GM12878 (cell line): ENCODE data around the gene AXL. TPM values are rescaled to one million over a fixed set of nuclear protein-coding genes. Genes with fewer than 3 reads are reported as not detected.
A peak's percentile ranks its signal among the peaks of the same experiment; 100 is the strongest.

ENCODE experiments used
- ATAC-seq: fragments of 200-7000 bp; cut with Tn5 transposase; 3 replicates; pipeline ENCODE4 v1.9.1; 2020; ENCODE audit warnings: mild to moderate bottlenecking, moderate library complexity
- BruUV-seq: library from RNA; stranded (reverse); fragments of 400-500 nt; replicated peaks from 2 replicates; lab custom pipeline; 2021; lab: Mats Ljungman, UMichigan
- CTCF ChIA-PET: fragments of 300-600 bp; sonication (Branson Sonifier 250); formaldehyde crosslinking; extraction: SDS; loops from one replicate; lab custom pipeline; 2021; ENCODE audit warnings: inconsistent platforms; lab: Yijun Ruan, JAX
- POLR2A ChIA-PET: fragments of 350-600 bp; formaldehyde crosslinking; extraction: SDS; loops from one replicate; lab custom pipeline; 2021; ENCODE audit warnings: inconsistent platforms; lab: Charles Lee
- RAD21 ChIA-PET: fragments of 300-600 bp; sonication (Branson Sonifier 250); formaldehyde crosslinking; loops from one replicate; lab custom pipeline; 2023; ENCODE audit warnings: antibody characterized with exemption; ENCODE audit not compliant: unreplicated experiment; lab: Charles Lee
- SMC1A ChIA-PET: fragments of 300-600 bp; sonication (Branson Sonifier 250); formaldehyde crosslinking; loops from one replicate; lab custom pipeline; 2023; ENCODE audit not compliant: unreplicated experiment, uncharacterized antibody; lab: Charles Lee
- DNase-seq: peaks from one replicate; pipeline ENCODE4 v3.0.0-alpha.2; 2011; ENCODE audit warnings: low read depth, low spot score
- FAIRE-seq: peaks from 3 replicates; lab custom pipeline; 2011; peaks lifted over from hg19 to GRCh38; lab: Jason Lieb, UNC
- H2AFZ ChIP-seq: 2 replicates; pipeline ENCODE4 v1.6.0; 2011; ENCODE audit warnings: low read depth, low read length, control low read depth; ENCODE audit not compliant: control insufficient read depth
- H3K27ac ChIP-seq: 2 replicates; pipeline ENCODE4 v1.5.1; 2011; ENCODE audit warnings: control low read depth; ENCODE audit not compliant: control insufficient read depth, insufficient read depth
- H3K27me3 ChIP-seq, 2 experiments: replicated peaks in 1 of 2; 2 replicates each; pipeline versions ENCODE4 v1.6.0 to v1.6.1; 2011; ENCODE audit warnings: low read length in 1 of 2; ENCODE audit not compliant: control insufficient read depth in 2 of 2, insufficient read depth in 2 of 2
- H3K36me3 ChIP-seq, 2 experiments: 2 replicates each; pipeline ENCODE4 v1.5.1; 2011; ENCODE audit warnings: low read length in 1 of 2; ENCODE audit not compliant: control insufficient read depth in 2 of 2, insufficient read depth in 2 of 2
- H3K4me1 ChIP-seq: 2 replicates; pipeline ENCODE4 v1.6.1; 2011; ENCODE audit warnings: mild to moderate bottlenecking, low read length, moderate library complexity, mixed read lengths; ENCODE audit not compliant: control insufficient read depth, insufficient read depth
- H3K4me2 ChIP-seq: 2 replicates; pipeline ENCODE4 v1.6.0; 2011; ENCODE audit warnings: control low read depth; ENCODE audit not compliant: control insufficient read depth, insufficient read depth
- H3K4me3 ChIP-seq: fragments of 200-600 bp; sonication (generic); 2 replicates; pipeline ENCODE4 v1.5.1; 2016
- H3K79me2 ChIP-seq: 2 replicates; pipeline ENCODE4 v1.6.0; 2011; ENCODE audit warnings: low read length; ENCODE audit not compliant: control insufficient read depth, insufficient read depth
- H3K9ac ChIP-seq: 2 replicates; pipeline ENCODE4 v1.8.0; 2011; ENCODE audit warnings: low read length, control low read depth, mixed read lengths; ENCODE audit not compliant: control insufficient read depth, insufficient read depth
- H3K9me3 ChIP-seq: replicated peaks from 3 replicates; pipeline ENCODE4 v1.5.1; 2011; ENCODE audit warnings: mild to moderate bottlenecking, low read length; ENCODE audit not compliant: control insufficient read depth, insufficient read depth
- H4K20me1 ChIP-seq: 2 replicates; pipeline ENCODE4 v1.6.0; 2011; ENCODE audit not compliant: control insufficient read depth, insufficient read depth
- CBX5 ChIP-seq: sonication (generic); IDR thresholded peaks from 2 replicates; pipeline ENCODE4 v1.6.1; 2016; ENCODE audit warnings: low read depth, moderate library complexity, mild to moderate bottlenecking, inconsistent platforms
- CREM ChIP-seq: IDR thresholded peaks from 2 replicates; pipeline ENCODE4 v1.6.1; 2014; ENCODE audit warnings: antibody characterized with exemption, low read depth
- FOXK2 ChIP-seq: fragments of 450-650 bp; IDR thresholded peaks from 2 replicates; pipeline ENCODE4 v1.6.1; 2017; ENCODE audit warnings: mild to moderate bottlenecking, moderate library complexity
- KLF5 ChIP-seq: fragments of 450-650 bp; IDR thresholded peaks from 2 replicates; pipeline ENCODE4 v1.6.1; 2014; ENCODE audit warnings: mild to moderate bottlenecking; ENCODE audit not compliant: partially characterized antibody
- POLR2AphosphoS5 ChIP-seq: IDR thresholded peaks from 2 replicates; pipeline ENCODE4 v1.6.1; 2011; ENCODE audit warnings: mild to moderate bottlenecking, low read length, inconsistent platforms
- POU2F2 ChIP-seq: IDR thresholded peaks from 3 replicates; pipeline ENCODE4 v1.6.1; 2011; ENCODE audit warnings: low read depth, mild to moderate bottlenecking, low read length, borderline replicate concordance
- SIN3A ChIP-seq: IDR thresholded peaks from 2 replicates; pipeline ENCODE4 v1.6.1; 2012; ENCODE audit warnings: low read depth, low read length, improper control_type of control experiment
- ZBTB40 ChIP-seq: fragments of 450-650 bp; IDR thresholded peaks from 2 replicates; pipeline ENCODE4 v1.6.1; 2016; ENCODE audit warnings: mild to moderate bottlenecking, moderate library complexity, borderline replicate concordance
- WGBS: methylation state at CpG from one replicate; pipeline ENCODE4 v1.1.6; 2016; ENCODE audit warnings: low lambda C conversion rate; ENCODE audit not compliant: insufficient replicate concordance, insufficient coverage; ENCODE audit errors: missing lambda C conversion rate; 5-methylcytosine and 5-hydroxymethylcytosine counted together
- in situ Hi-C: fragments of 300-500 bp; cut with MboI; formaldehyde crosslinking; loops from 9 replicates; pipeline ENCODE4 v1.14.3; 2018; ENCODE audit warnings: mixed read lengths
- intact Hi-C: fragments of 100-400 bp; cut with micrococcal nuclease; formaldehyde crosslinking; loops from one replicate; pipeline ENCODE4 v1.14.2; 2022; ENCODE audit not compliant: unreplicated experiment
- polyA plus RNA-seq, 11 experiments: library from polyadenylated mRNA; depleted of rRNA in 4 of 11; unstranded in 6 of 11; stranded (reverse) in 5 of 11; fragments of >200 nt; fragmentation: Nextera tagmentation in 4 of 11; fragmentation: Illumina TruSeq in 1 of 11; extraction: Ambion mirVana in 4 of 11; extraction: Trizol in 1 of 11; gene quantifications; 1 replicate in 1 of 11; 2 replicates in 10 of 11; pipeline versions ENCODE4 v1.2.1 to v1.2.3, GENCODE V29; 2011 to 2016; ENCODE audit warnings: inconsistent platforms in 2 of 11, missing spikeins in 2 of 11, low read depth in 1 of 11
- total RNA-seq, 4 experiments: library from RNA; depleted of rRNA in 3 of 4; stranded (reverse); fragments of >200 nt in 3 of 4; fragmentation: Illumina TruSeq in 1 of 4; extraction: Trizol in 1 of 4; gene quantifications; 2 replicates each; pipeline versions ENCODE4 v1.2.1 to v1.2.3, GENCODE V29; 2013 to 2021
- TF ChIP-seq, protein P1 (sequence below): fragments of 450-650 bp; IDR thresholded peaks from 2 replicates; pipeline ENCODE4 v1.6.1; 2018; ENCODE audit warnings: borderline replicate concordance, mild to moderate bottlenecking; ENCODE audit not compliant: partially characterized antibody

AXL gene
- total and polyA plus RNA-seq, 10 of the 15 experiments (the other 5 are each of a cell fraction or from before 2014, with no cell fraction given): under 0.01 to 0.33 (median 0.07) TPM; not detected in 4

DNA sequence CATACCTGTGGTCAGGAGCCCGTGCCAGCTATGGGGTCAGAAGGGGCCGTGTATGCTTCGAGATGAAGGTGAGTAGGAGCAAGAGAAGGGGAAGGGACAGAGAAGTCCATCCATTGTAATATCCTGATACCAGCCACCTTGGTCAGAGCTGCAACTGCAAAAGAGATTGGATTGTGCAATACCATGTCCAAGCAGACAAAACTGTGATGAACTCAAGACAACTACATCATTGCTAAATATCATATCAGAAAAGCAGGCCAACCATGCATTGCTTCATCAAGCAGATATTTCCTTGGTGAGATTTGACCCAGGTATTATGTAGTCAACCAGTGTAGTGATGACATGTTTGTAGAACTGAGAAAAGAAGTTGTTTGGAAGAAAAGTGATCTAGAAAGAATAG lies 57.2 kb downstream of the AXL start:
- Histone ChIP-seq H4K20me1 (no peaks in the 10 kb centered on the region), H3K9me3 (no peaks in the 10 kb centered on the region), H3K27me3 (no peaks in the 10 kb centered on the region), H3K4me3 (no peak overlapping the region), H3K4me2 (no peak overlapping the region), H3K4me1 (no peaks in the 10 kb centered on the region), H3K9ac (no peak overlapping the region), H3K27ac (no peak overlapping the region), H2AFZ (no peak overlapping the region), H3K79me2 (peaks cover 2% of the 10 kb centered on the region)
- intact Hi-C loops: no loop called here
- ChIA-PET RAD21 (no interaction called here), SMC1A (no interaction called here), POLR2A (interaction anchor here (1.0 kb wide), 1 partner anchor 9 kb away, joined by 4 read pairs; no protein-coding TSS in a partner anchor), CTCF (no interaction called here)
- in situ Hi-C loops: no loop called here
- FAIRE-seq (no peak), ATAC-seq (no peak; the same call in 2 of the 3 replicates), DNase-seq (no peak)
- no TSS peak for BruUV-seq
- peak; percentile 57; the same call in 1 of the 2 replicates for TF ChIP-seq POLR2AphosphoS5
- TF ChIP-seq FOXK2: no peak
- TF ChIP-seq, all 136 proteins: peak for 1
- H3K36me3 ChIP-seq: peaks cover 54 to 73% of the 10 kb centered on the region in 2 experiments
- WGBS: 83% methylated on average over 3 of the region's 3 CpGs

DNA sequence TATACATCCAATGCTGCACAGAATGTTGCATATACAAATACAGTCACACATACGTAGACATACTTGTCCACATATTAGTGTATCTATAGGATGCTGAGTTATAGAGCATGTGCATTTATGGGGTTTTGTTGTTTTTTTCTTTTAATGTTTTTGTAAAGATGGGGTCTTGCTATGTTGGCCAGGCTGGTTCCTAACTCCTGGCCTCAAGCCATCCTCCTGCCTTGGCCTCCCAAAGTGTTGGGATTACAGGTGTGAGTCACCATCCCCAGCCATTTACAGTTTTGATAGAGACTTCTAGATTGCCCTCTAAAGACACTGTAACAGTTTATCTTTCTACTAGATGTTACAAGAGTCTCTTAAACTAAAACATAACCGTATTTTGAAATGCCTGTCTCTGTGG lies 59.5 kb downstream of the AXL start:
- Histone ChIP-seq H3K27ac (no peak overlapping the region), H3K27me3 (no peaks in the 10 kb centered on the region), H2AFZ (no peak overlapping the region), H3K79me2 (no peaks in the 10 kb centered on the region), H3K4me3 (no peak overlapping the region), H3K9me3 (no peaks in the 10 kb centered on the region), H3K4me2 (no peak overlapping the region), H3K4me1 (no peaks in the 10 kb centered on the region), H4K20me1 (no peaks in the 10 kb centered on the region), H3K9ac (no peak overlapping the region), H3K36me3 (peaks cover 38 to 65% of the 10 kb centered on the region in 2 experiments)
- in situ Hi-C loops: no loop called here
- TF ChIP-seq ZBTB40 (no peak), SIN3A (no peak), POLR2AphosphoS5 (0 out of 2 replicates have a peak, but pooled peaks have one; percentile 5), CBX5 (no peak), CREM (no peak), KLF5 (no peak), POU2F2 (no peak)
- TF ChIP-seq, protein P1, sequence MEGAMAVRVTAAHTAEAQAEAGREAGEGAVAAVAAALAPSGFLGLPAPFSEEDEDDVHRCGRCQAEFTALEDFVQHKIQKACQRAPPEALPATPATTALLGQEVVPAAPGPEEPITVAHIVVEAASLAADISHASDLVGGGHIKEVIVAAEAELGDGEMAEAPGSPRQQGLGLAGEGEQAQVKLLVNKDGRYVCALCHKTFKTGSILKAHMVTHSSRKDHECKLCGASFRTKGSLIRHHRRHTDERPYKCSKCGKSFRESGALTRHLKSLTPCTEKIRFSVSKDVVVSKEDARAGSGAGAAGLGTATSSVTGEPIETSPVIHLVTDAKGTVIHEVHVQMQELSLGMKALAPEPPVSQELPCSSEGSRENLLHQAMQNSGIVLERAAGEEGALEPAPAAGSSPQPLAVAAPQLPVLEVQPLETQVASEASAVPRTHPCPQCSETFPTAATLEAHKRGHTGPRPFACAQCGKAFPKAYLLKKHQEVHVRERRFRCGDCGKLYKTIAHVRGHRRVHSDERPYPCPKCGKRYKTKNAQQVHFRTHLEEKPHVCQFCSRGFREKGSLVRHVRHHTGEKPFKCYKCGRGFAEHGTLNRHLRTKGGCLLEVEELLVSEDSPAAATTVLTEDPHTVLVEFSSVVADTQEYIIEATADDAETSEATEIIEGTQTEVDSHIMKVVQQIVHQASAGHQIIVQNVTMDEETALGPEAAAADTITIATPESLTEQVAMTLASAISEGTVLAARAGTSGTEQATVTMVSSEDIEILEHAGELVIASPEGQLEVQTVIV: no peak
- SMC1A ChIA-PET: no interaction called here
- POLR2A ChIA-PET: no interaction called here
- FAIRE-seq: no peak
- RAD21 ChIA-PET: no interaction called here
- DNase-seq: no peak
- 96% methylated on average over 2 of the region's 2 CpGs for WGBS
- ATAC-seq: no peak
- CTCF ChIA-PET: no interaction called here
- BruUV-seq: no TSS peak
- intact Hi-C loops: no loop called here
